Tibial nerve (tissue), 4 donors: ENCODE data around the gene GJA1. TPM values are rescaled to one million over a fixed set of nuclear protein-coding genes. Genes with fewer than 3 reads are reported as not detected.

Source experiments
- DNase-seq, 2 donors: peaks; one replicate each; pipeline ENCODE4 v3.0.0-alpha.2; 2019; ENCODE audit warnings: low spot score in 2 of 2
- H3K27ac ChIP-seq, 4 donors: fragments of 200-600 bp; sonication (generic) in 3 of 4; one replicate each; pipeline ENCODE4 v1.5.1; 2017 to 2019; ENCODE audit warnings: mild to moderate bottlenecking in 1 of 4
- H3K27me3 ChIP-seq, 2 donors: fragments of 200-600 bp; sonication (generic) in 1 of 2; one replicate each; pipeline versions ENCODE4 v1.5.1 to v1.6.0; 2017 to 2019
- H3K36me3 ChIP-seq, 3 donors: fragments of 200-600 bp; sonication (generic); one replicate each; pipeline ENCODE4 v1.5.1; 2018 to 2019
- H3K4me1 ChIP-seq, 4 donors: fragments of 200-600 bp; sonication (generic) in 3 of 4; one replicate each; pipeline ENCODE4 v1.5.1; 2017 to 2019
- H3K4me3 ChIP-seq, 4 donors: fragments of 200-600 bp; sonication (generic) in 3 of 4; one replicate each; pipeline ENCODE4 v1.5.1; 2017 to 2019; ENCODE audit warnings: mild to moderate bottlenecking in 1 of 4, moderate library complexity in 1 of 4
- H3K9me3 ChIP-seq, 4 donors: fragments of 200-600 bp; sonication (generic) in 3 of 4; one replicate each; pipeline ENCODE4 v1.5.1; 2017 to 2019
- CTCF ChIP-seq, 5 experiments: fragments of 200-600 bp in 3 of 5; fragments of 450-650 bp in 2 of 5; sonication (generic) in 3 of 5; IDR thresholded peaks; one replicate each; pipeline ENCODE4 v1.5.1; 2016 to 2019; ENCODE audit warnings: antibody characterized with exemption in 5 of 5, mild to moderate bottlenecking in 3 of 5, moderate library complexity in 2 of 5
- EP300 ChIP-seq, 2 donors: sonication (generic); formaldehyde crosslinking; IDR thresholded peaks; one replicate each; pipeline ENCODE4 v1.6.1; 2017; ENCODE audit warnings: antibody characterized with exemption in 2 of 2, mild to moderate bottlenecking in 1 of 2
- POLR2A ChIP-seq, 2 donors: fragments of 450-650 bp; IDR thresholded peaks; one replicate each; pipeline ENCODE4 v1.6.1; 2017; ENCODE audit warnings: antibody characterized with exemption in 2 of 2, mild to moderate bottlenecking in 2 of 2, moderate library complexity in 2 of 2
- WGBS, 2 donors: methylation state at CpG; one replicate each; pipeline ENCODE4 v1.1.5; 2018; 5-methylcytosine and 5-hydroxymethylcytosine counted together
- total RNA-seq, 4 donors: library from RNA; depleted of rRNA; stranded (reverse); fragments of >200 nt; gene quantifications; one replicate each; pipeline ENCODE4 v1.1.0, GENCODE V29; 2016

GJA1 gene
- total RNA-seq, 4 donors from 2014 or later, result 37.7 to 44.7 (median 41.6) TPM

- no peak for DNase-seq
- Histone ChIP-seq H3K9me3 (no peaks in the 10 kb centered on the region), H3K4me1 (no peaks in the 10 kb centered on the region), H3K27me3 (no peaks in the 10 kb centered on the region), H3K27ac (no peak overlapping the region), H3K36me3 (no peaks in the 10 kb centered on the region), H3K4me3 (no peak overlapping the region)
- no peak for TF ChIP-seq POLR2A (IDR thresholded peaks at IDR 0.05)
- TF ChIP-seq EP300 (IDR thresholded peaks at IDR 0.05), result no peak
- no peak for TF ChIP-seq CTCF (IDR thresholded peaks at IDR 0.05)
- 58% methylated on average over 2 of the region's 2 CpGs for WGBS, 2 donors
Observed at GRCh38 chr6:121413879-121414278, 21.6 kb upstream of the GJA1 start.

GRCh38 chr6:121418346-121418745, 17.1 kb upstream of the GJA1 start:
- no peaks in the 10 kb centered on the region for H3K4me1 ChIP-seq
- H3K36me3 ChIP-seq, result no peaks in the 10 kb centered on the region
- no peak overlapping the region for H3K4me3 ChIP-seq
- no peaks in the 10 kb centered on the region for H3K9me3 ChIP-seq
- no peak for TF ChIP-seq EP300 (IDR thresholded peaks at IDR 0.05)
- no peak for TF ChIP-seq POLR2A (IDR thresholded peaks at IDR 0.05)
- no peak for TF ChIP-seq CTCF (IDR thresholded peaks at IDR 0.05)
- no peak for DNase-seq
- H3K27me3 ChIP-seq, result no peaks in the 10 kb centered on the region
- no peak overlapping the region for H3K27ac ChIP-seq
- 91 to 93% methylated on average over 4 of the region's 4 CpGs for WGBS, 2 donors

- H3K4me1 ChIP-seq, result peaks cover 0 to 10% (median 0%) of the 10 kb centered on the region in 4 donors
- H3K9me3 ChIP-seq, result no peaks in the 10 kb centered on the region
- no peak overlapping the region for H3K4me3 ChIP-seq
- WGBS, 2 donors, result 86 to 89% methylated on average over 3 of the region's 3 CpGs
- H3K27ac ChIP-seq, result no peak overlapping the region
- no peaks in the 10 kb centered on the region for H3K27me3 ChIP-seq
- no peaks in the 10 kb centered on the region for H3K36me3 ChIP-seq
- TF ChIP-seq POLR2A (IDR thresholded peaks at IDR 0.05) (no peak), EP300 (IDR thresholded peaks at IDR 0.05) (no peak), CTCF (IDR thresholded peaks at IDR 0.05) (no peak)
- no peak for DNase-seq
Observed at GRCh38 chr6:121426686-121427085, 8.8 kb upstream of the GJA1 start.

GRCh38 chr6:121428872-121429756, 6.3 kb upstream of the GJA1 start:
- no peak for TF ChIP-seq POLR2A (IDR thresholded peaks at IDR 0.05)
- no peak for TF ChIP-seq CTCF (IDR thresholded peaks at IDR 0.05)
- Histone ChIP-seq H3K36me3 (no peaks in the 10 kb centered on the region), H3K27ac (no peak overlapping the region), H3K4me1 (peaks cover 0 to 12% (median 0%) of the 10 kb centered on the region in 4 donors), H3K4me3 (no peak overlapping the region), H3K27me3 (no peaks in the 10 kb centered on the region), H3K9me3 (no peaks in the 10 kb centered on the region)
- 84 to 86% methylated on average over 15 of the region's 15 CpGs for WGBS, 2 donors
- DNase-seq, result no peak
